ENCODE data around the gene CYFIP1.
A peak's percentile ranks its signal among the peaks of the same experiment; 100 is the strongest.
"Not testable (repeated sequence)": the region's sequence is repeated elsewhere in the genome, so short reads cannot be mapped to it uniquely, and the experiment has no call there.

CYFIP1 gene

DNA sequence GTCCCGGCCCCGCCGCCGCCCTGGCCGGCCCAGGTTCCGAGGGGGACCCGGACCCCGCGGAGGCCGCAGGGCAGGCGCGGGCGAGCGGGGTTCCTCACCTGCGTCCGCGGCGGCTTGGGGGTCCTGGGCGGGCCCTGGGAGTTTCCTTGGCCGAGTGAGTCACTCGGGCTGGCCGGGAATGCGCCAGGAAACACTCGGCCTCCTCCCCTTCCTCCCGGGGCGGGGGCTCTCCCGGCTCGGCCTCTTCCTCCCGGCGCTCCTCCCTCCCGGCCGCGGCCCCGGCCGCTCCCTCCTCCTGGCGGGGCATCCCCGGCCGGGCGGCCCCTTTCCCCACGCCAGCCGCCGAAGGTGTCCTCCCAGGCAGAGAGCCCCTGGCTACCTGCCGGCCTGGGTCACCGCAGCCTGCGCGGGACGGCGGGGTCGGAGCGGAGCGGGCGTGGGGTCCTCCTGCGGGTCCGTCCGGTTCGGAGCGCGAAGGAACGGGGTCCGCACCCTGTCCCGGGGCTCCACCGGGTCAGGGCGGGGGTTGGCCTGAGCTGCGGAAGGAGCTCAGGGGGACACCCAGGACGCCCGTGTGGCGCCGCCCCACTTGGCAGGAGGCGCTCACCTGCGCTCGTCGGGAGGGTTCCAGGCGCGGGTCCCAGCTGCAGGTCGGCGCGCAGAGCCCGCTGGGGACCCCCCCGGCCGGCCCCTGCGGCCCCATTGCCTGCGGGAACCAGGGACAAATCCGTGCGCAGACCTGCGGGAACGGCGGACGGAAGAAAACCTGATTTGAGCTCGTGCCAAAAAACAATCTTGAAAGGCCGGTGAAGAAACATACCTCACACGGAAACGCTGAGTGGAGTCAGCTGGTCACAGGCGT is at the start of gene CYFIP1:
Gene CYFIP1 (minus strand): TSS at position 180 of the 862 bp plus-strand sequence. CDS start 33,083 bp downstream, outside the sequence.
- Histone ChIP-seq H3K9me3 (ENCODE audit: control insufficient read depth, insufficient read depth, low read length) (no peaks in the 10 kb centered on the region), H3K36me3 (ENCODE audit: insufficient read depth, low read length) (no peaks in the 10 kb centered on the region), H3K9ac (ENCODE audit: low read depth, low read length) (peak within 1 kb of the TSS; percentile 99), H3K4me1 (ENCODE audit: insufficient read depth, low read length) (no peaks in the 10 kb centered on the region)

- Histone ChIP-seq H3K9ac (ENCODE audit: low read depth, low read length) (no peak overlapping the region), H3K36me3 (ENCODE audit: insufficient read depth, low read length) (peaks cover 15% of the 10 kb centered on the region), H3K4me1 (ENCODE audit: insufficient read depth, low read length) (no peaks in the 10 kb centered on the region), H3K9me3 (ENCODE audit: control insufficient read depth, insufficient read depth, low read length) (no peaks in the 10 kb centered on the region)
Measured at GRCh38 chr15:23026218-23026617, 46.0 kb upstream of the CYFIP1 start.

DNA sequence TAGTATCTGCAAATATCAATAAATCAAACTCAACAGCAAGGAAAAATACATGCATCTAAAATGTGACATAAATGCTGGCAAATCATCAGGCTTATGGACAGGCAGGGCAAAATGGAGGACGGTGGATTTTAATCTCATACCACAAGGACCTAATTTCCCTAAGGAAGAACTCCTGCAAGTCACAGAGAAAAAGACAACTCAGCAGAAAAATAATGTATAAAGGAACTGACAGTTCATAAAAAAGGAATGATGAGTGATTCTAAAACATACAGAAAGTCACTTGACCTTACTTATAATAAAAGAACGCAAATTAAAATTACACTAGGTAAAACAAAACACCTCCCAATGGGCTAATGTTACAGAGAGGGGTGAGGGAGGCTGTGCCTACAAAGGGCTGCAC is 42.0 kb upstream of the CYFIP1 start:
- Histone ChIP-seq H3K36me3 (ENCODE audit: insufficient read depth, low read length) (peaks cover 14% of the 10 kb centered on the region), H3K9me3 (ENCODE audit: control insufficient read depth, insufficient read depth, low read length) (no peaks in the 10 kb centered on the region), H3K9ac (ENCODE audit: low read depth, low read length) (no peak overlapping the region), H3K4me1 (ENCODE audit: insufficient read depth, low read length) (no peaks in the 10 kb centered on the region)

- Histone ChIP-seq H3K36me3 (ENCODE audit: insufficient read depth, low read length) (peaks cover 14% of the 10 kb centered on the region), H3K9ac (ENCODE audit: low read depth, low read length) (no peak overlapping the region), H3K4me1 (ENCODE audit: insufficient read depth, low read length) (no peaks in the 10 kb centered on the region), H3K9me3 (ENCODE audit: control insufficient read depth, insufficient read depth, low read length) (no peaks in the 10 kb centered on the region)
Measured at GRCh38 chr15:23014394-23015000, 34.3 kb upstream of the CYFIP1 start.

- Histone ChIP-seq H3K36me3 (ENCODE audit: insufficient read depth, low read length) (peaks cover 17% of the 10 kb centered on the region), H3K4me1 (ENCODE audit: insufficient read depth, low read length) (no peaks in the 10 kb centered on the region), H3K9ac (ENCODE audit: low read depth, low read length) (no peak overlapping the region), H3K9me3 (ENCODE audit: control insufficient read depth, insufficient read depth, low read length) (no peaks in the 10 kb centered on the region)
Measured at GRCh38 chr15:23013681-23014080, 33.5 kb upstream of the CYFIP1 start.

DNA sequence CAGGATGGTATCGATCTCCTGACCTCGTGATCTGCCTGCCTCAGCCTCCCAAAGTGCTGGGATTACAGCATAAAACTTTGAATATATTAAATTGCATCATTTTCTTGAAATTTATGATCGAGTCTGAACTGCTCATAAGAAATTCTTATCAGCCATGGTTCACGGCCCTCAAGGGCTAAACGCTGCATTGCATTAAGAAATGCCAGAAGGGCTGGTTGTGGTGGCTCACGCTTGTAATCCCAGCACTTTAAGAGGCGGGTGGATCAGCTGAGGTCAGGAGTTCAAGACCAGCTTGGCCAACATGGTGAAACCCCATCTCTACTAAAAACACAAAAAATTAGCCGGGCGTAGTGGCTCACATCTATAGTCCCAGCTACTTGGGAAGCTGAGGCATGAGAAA is 32.4 kb upstream of the CYFIP1 start:
- not testable (repeated sequence) for H3K4me1 ChIP-seq (ENCODE audit: insufficient read depth, low read length); H3K9me3 ChIP-seq (ENCODE audit: control insufficient read depth, insufficient read depth, low read length); H3K9ac ChIP-seq (ENCODE audit: low read depth, low read length)
- peaks cover 20% of the 10 kb centered on the region for H3K36me3 ChIP-seq (ENCODE audit: insufficient read depth, low read length)

GRCh38 chr15:23003736-23004135 is 23.6 kb upstream of the CYFIP1 start:
- peaks cover 29% of the 10 kb centered on the region for H3K36me3 ChIP-seq (ENCODE audit: insufficient read depth, low read length)
- no peaks in the 10 kb centered on the region for H3K9me3 ChIP-seq (ENCODE audit: control insufficient read depth, insufficient read depth, low read length)
- H3K4me1 ChIP-seq (ENCODE audit: insufficient read depth, low read length), result no peaks in the 10 kb centered on the region
- no peak overlapping the region for H3K9ac ChIP-seq (ENCODE audit: low read depth, low read length)

GRCh38 chr15:23002920-23003319 is 22.8 kb upstream of the CYFIP1 start:
- Histone ChIP-seq H3K9ac (ENCODE audit: low read depth, low read length) (no peak overlapping the region), H3K4me1 (ENCODE audit: insufficient read depth, low read length) (no peaks in the 10 kb centered on the region), H3K36me3 (ENCODE audit: insufficient read depth, low read length) (peaks cover 25% of the 10 kb centered on the region), H3K9me3 (ENCODE audit: control insufficient read depth, insufficient read depth, low read length) (no peaks in the 10 kb centered on the region)

- Histone ChIP-seq H3K4me1 (ENCODE audit: insufficient read depth, low read length) (no peaks in the 10 kb centered on the region), H3K9ac (ENCODE audit: low read depth, low read length) (no peak overlapping the region), H3K36me3 (ENCODE audit: insufficient read depth, low read length) (peaks cover 3% of the 10 kb centered on the region), H3K9me3 (ENCODE audit: control insufficient read depth, insufficient read depth, low read length) (no peaks in the 10 kb centered on the region)
Measured at GRCh38 chr15:22995795-22996194, 15.6 kb upstream of the CYFIP1 start.

- Histone ChIP-seq H3K36me3 (ENCODE audit: insufficient read depth, low read length) (peaks cover 3% of the 10 kb centered on the region), H3K9ac (ENCODE audit: low read depth, low read length) (no peak overlapping the region), H3K9me3 (ENCODE audit: control insufficient read depth, insufficient read depth, low read length) (no peaks in the 10 kb centered on the region), H3K4me1 (ENCODE audit: insufficient read depth, low read length) (no peaks in the 10 kb centered on the region)
Measured at GRCh38 chr15:22992024-22992326, 11.8 kb upstream of the CYFIP1 start.

DNA sequence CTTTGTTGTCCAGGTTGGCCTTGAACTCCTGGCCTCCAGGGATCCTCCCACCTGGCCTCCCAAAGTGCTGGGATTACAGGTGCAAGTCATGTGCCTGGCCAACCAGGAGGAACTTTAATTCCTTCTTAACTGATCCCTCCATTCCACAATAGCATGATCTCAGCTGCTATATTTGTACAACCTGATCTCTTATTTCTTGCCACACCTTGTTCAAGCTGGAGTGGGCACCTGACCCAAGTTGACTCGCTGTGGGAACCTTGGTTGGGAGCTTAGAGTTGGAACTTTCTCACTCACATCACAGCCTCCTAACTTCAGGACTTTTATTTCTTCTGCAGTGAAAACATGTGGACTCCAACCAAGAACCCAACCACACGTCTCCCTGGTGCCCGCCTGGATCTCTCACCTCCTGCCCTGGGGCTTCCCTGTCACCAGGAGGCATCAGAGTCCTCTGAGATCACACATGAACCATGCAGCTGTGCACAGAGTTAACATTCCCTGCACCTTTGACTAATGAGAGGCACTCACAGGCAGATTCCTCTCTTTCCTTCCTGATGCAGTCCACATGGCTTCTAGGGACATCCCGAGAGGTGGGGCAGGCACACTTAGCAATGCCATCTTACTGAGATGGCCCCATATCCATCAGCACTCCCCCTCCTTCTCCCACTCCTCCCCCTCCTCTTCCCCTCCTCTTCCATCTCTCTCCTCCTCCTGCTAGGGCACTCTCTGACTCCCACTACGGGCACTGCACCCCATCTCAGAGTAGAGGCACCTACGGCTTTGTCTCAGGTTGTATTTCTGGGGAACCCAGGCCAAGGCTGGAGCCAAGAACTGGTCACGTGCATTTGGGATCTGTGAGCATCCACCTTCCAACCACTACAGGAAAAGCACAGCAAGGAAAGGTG is 9.7 kb upstream of the CYFIP1 start:
- no peak overlapping the region for H3K9ac ChIP-seq (ENCODE audit: low read depth, low read length)
- no peaks in the 10 kb centered on the region for H3K9me3 ChIP-seq (ENCODE audit: control insufficient read depth, insufficient read depth, low read length)
- H3K36me3 ChIP-seq (ENCODE audit: insufficient read depth, low read length), result peaks cover 3% of the 10 kb centered on the region; the same call in 1 of the 2 replicates
- no peaks in the 10 kb centered on the region for H3K4me1 ChIP-seq (ENCODE audit: insufficient read depth, low read length)

GRCh38 chr15:22988811-22989210 is 8.6 kb upstream of the CYFIP1 start:
- no peak overlapping the region for H3K9ac ChIP-seq (ENCODE audit: low read depth, low read length)
- H3K9me3 ChIP-seq (ENCODE audit: control insufficient read depth, insufficient read depth, low read length), result no peaks in the 10 kb centered on the region
- no peaks in the 10 kb centered on the region for H3K4me1 ChIP-seq (ENCODE audit: insufficient read depth, low read length)
- H3K36me3 ChIP-seq (ENCODE audit: insufficient read depth, low read length), result no peaks in the 10 kb centered on the region

GRCh38 chr15:22981931-22982330 is 1.8 kb upstream of the CYFIP1 start:
- not testable (repeated sequence) for H3K9ac ChIP-seq (ENCODE audit: low read depth, low read length); H3K36me3 ChIP-seq (ENCODE audit: insufficient read depth, low read length); H3K9me3 ChIP-seq (ENCODE audit: control insufficient read depth, insufficient read depth, low read length); H3K4me1 ChIP-seq (ENCODE audit: insufficient read depth, low read length)

DNA sequence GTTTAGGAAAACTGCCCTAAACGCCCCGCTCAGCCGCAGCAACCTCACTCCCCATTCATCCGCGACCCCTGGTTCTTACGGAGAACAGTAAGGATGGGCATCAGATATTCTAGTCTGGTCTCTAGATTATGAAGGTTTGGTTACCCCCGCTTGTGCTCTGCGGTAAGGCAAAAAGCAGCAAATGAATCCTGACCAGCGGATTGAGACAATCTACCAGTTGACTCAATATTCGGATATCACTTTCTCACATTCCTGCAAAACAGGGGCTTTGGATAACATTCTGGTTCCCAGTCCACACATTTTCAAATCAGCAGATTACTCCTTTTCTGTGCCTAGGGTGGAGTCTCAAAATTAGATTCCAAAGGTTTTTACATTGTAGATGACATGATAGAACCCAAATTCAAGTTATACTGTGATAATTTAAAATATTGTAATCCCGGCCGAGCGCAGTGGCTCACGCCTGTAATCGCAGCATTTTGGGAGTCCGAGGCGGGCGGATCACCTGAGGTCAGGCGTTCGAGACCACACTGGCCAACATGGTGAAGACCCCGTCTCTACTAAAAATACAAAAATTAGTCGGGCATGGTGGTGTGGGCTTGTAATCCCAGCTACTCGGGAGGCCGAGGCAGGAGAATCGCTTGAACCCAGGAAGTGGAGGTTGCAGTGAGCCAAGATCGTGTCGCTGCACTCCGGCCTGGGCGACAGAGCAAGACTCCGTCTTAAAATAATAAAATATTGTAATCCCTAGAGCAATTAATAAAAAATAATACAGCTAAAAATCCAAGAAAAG is 1.1 kb upstream of the CYFIP1 start:
- H3K36me3 ChIP-seq (ENCODE audit: insufficient read depth, low read length), result no peaks in the 10 kb centered on the region
- H3K9ac ChIP-seq (ENCODE audit: low read depth, low read length), result peak overlapping the region; percentile 99; the same call in 1 of the 2 replicates
- H3K9me3 ChIP-seq (ENCODE audit: control insufficient read depth, insufficient read depth, low read length), result no peaks in the 10 kb centered on the region
- no peaks in the 10 kb centered on the region for H3K4me1 ChIP-seq (ENCODE audit: insufficient read depth, low read length)
